Testis (tissue), 2 donors: ENCODE data around the gene GMPR.

Source experiments
- POLR2A ChIP-seq: fragments of 450-650 bp; IDR thresholded peaks from one replicate; pipeline ENCODE4 v1.6.1; 2017; ENCODE audit warnings: antibody characterized with exemption, mild to moderate bottlenecking, moderate library complexity
- TF ChIP-seq, protein P1 (sequence below), 3 experiments: fragments of 450-650 bp in 2 of 3; fragments of 200-600 bp in 1 of 3; sonication (generic) in 1 of 3; IDR thresholded peaks; one replicate each; pipeline ENCODE4 v1.5.1; 2016 to 2019; ENCODE audit warnings: antibody characterized with exemption in 3 of 3, mild to moderate bottlenecking in 2 of 3, moderate library complexity in 1 of 3

- TF ChIP-seq, protein P1, sequence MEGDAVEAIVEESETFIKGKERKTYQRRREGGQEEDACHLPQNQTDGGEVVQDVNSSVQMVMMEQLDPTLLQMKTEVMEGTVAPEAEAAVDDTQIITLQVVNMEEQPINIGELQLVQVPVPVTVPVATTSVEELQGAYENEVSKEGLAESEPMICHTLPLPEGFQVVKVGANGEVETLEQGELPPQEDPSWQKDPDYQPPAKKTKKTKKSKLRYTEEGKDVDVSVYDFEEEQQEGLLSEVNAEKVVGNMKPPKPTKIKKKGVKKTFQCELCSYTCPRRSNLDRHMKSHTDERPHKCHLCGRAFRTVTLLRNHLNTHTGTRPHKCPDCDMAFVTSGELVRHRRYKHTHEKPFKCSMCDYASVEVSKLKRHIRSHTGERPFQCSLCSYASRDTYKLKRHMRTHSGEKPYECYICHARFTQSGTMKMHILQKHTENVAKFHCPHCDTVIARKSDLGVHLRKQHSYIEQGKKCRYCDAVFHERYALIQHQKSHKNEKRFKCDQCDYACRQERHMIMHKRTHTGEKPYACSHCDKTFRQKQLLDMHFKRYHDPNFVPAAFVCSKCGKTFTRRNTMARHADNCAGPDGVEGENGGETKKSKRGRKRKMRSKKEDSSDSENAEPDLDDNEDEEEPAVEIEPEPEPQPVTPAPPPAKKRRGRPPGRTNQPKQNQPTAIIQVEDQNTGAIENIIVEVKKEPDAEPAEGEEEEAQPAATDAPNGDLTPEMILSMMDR (IDR thresholded peaks at IDR 0.05) = no peak
- TF ChIP-seq POLR2A = no peak
These were observed at the start of gene GMPR for GRCh38 chr6:16238057-16238962.
